HG03139 (cell line): ENCODE data around the gene RFX8.
"Not testable (repeated sequence)": the region's sequence is repeated elsewhere in the genome, so short reads cannot be mapped to it uniquely, and the experiment has no call there.

Source experiments
- ATAC-seq: cut with Tn5 transposase; IDR thresholded peaks from one replicate; pipeline ENCODE4 v1.9.1; 2021; ENCODE audit not compliant: unreplicated experiment

RFX8 gene

GRCh38 chr2:101354420-101355311 lies 120.2 kb downstream of the RFX8 start:
- ATAC-seq: no peak

GRCh38 chr2:101352631-101353030 lies 122.3 kb downstream of the RFX8 start:
- ATAC-seq: not testable (repeated sequence)

- no peak for ATAC-seq
Measured at GRCh38 chr2:101351207-101351606, 123.7 kb downstream of the RFX8 start.

DNA sequence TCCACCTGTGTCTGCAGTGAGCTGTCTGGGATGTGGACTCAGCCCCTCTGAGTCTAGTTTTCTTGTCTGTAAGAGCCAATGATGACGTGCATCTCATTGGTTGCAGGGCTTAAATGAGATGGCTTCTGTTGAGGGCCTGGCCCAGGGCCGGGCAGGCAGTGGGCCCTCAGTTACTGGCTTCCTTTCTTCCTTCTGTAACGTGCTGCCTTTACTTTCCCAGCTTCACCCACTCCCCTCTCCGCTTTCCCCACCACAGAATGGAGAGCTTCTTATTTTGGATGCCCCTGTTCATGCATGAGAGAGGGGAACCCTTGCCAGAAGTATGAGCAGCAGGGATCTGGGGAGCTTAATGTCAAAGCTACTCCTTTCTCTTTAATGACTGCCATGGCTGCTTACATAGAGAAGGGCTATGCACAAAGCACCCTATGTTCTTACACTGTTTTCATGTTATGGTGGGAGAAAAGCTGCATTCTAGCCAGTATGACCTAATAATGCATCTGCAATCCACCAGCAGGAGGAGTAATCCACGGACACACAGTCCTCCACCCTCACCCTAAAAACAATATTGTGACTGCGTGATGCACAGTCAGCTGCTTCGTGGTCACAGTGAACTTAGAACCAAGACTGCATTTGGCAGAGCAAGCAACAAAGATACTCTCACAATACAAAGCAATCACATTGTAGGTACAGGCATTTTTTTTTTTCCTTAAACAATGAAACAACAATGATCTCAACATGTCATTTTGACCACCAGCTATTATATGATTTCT lies 124.8 kb downstream of the RFX8 start:
- ATAC-seq: no peak

GRCh38 chr2:101348883-101349282 lies 126.0 kb downstream of the RFX8 start:
- ATAC-seq: no peak
